ENCODE data around the gene PTGES3. TPM values are rescaled to one million over a fixed set of nuclear protein-coding genes. Genes with fewer than 3 reads are reported as not detected.

PTGES3 gene
- total and polyA plus RNA-seq, 4 donors: 65.0 to 94.1 (median 81.3) TPM

GRCh38 chr12:56679883-56680575 lies 8.1 kb downstream of the PTGES3 start:
- 91% methylated on average over 13 of the region's 13 CpGs for WGBS
- DNase-seq (ENCODE audit: low spot score): no peak
- Histone ChIP-seq H3K4me3 (ENCODE audit: low read depth in 1 of 3, low read length in 3 of 3) (no peak overlapping the region), H3K27ac (ENCODE audit: low read depth in 1 of 2, low read length in 2 of 2) (no peak overlapping the region), H3K9me3 (ENCODE audit: control insufficient read depth in 4 of 4, low read length in 3 of 4) (no peaks in the 10 kb centered on the region), H3K27me3 (ENCODE audit: control insufficient read depth in 4 of 4, insufficient read depth in 4 of 4, low read length in 3 of 4) (no peaks in the 10 kb centered on the region), H3K9ac (ENCODE audit: low read depth in 1 of 2, low read length in 2 of 2) (no peak overlapping the region), H3K4me1 (ENCODE audit: control insufficient read depth in 4 of 4, insufficient read depth in 4 of 4, low read length in 3 of 4) (peaks cover 3 to 24% (median 12%) of the 10 kb centered on the region in 4 donors), H3K36me3 (ENCODE audit: control insufficient read depth in 4 of 4, insufficient read depth in 3 of 4, low read depth in 1 of 4, low read length in 3 of 4) (peaks cover 0 to 5% (median 2%) of the 10 kb centered on the region in 4 donors)
- TF ChIP-seq TAF1 (conservative IDR thresholded peaks at IDR 0.05): no peak
- no peak for TF ChIP-seq GABPA (IDR thresholded peaks at IDR 0.05 in 1 of 2, conservative IDR thresholded peaks at IDR 0.05 in 1 of 2)
- TF ChIP-seq YY1 (IDR thresholded peaks at IDR 0.05): no peak
- TF ChIP-seq EGR1 (IDR thresholded peaks at IDR 0.05; ENCODE audit: low read depth in 2 of 2): no peak
- no peak for TF ChIP-seq RXRA (IDR thresholded peaks at IDR 0.05)
- no peak for TF ChIP-seq HNF4A (conservative IDR thresholded peaks at IDR 0.05)
- TF ChIP-seq ZBTB33 (IDR thresholded peaks at IDR 0.05): no peak
- TF ChIP-seq, protein P1, sequence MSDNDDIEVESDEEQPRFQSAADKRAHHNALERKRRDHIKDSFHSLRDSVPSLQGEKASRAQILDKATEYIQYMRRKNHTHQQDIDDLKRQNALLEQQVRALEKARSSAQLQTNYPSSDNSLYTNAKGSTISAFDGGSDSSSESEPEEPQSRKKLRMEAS (IDR thresholded peaks at IDR 0.05): no peak
- no peak for TF ChIP-seq REST (IDR thresholded peaks at IDR 0.05)
- no peak for TF ChIP-seq RAD21 (IDR thresholded peaks at IDR 0.05)
- TF ChIP-seq FOXA2 (IDR thresholded peaks at IDR 0.05): no peak
- TF ChIP-seq SP1 (IDR thresholded peaks at IDR 0.05): no peak
- no peak for TF ChIP-seq JUND (IDR thresholded peaks at IDR 0.05)
- TF ChIP-seq, protein P2, sequence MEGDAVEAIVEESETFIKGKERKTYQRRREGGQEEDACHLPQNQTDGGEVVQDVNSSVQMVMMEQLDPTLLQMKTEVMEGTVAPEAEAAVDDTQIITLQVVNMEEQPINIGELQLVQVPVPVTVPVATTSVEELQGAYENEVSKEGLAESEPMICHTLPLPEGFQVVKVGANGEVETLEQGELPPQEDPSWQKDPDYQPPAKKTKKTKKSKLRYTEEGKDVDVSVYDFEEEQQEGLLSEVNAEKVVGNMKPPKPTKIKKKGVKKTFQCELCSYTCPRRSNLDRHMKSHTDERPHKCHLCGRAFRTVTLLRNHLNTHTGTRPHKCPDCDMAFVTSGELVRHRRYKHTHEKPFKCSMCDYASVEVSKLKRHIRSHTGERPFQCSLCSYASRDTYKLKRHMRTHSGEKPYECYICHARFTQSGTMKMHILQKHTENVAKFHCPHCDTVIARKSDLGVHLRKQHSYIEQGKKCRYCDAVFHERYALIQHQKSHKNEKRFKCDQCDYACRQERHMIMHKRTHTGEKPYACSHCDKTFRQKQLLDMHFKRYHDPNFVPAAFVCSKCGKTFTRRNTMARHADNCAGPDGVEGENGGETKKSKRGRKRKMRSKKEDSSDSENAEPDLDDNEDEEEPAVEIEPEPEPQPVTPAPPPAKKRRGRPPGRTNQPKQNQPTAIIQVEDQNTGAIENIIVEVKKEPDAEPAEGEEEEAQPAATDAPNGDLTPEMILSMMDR (IDR thresholded peaks at IDR 0.05; ENCODE audit: low read depth, low read length, missing input control): no peak

- Histone ChIP-seq H3K9ac (ENCODE audit: low read depth in 1 of 2, low read length in 2 of 2) (no peak overlapping the region), H3K4me1 (ENCODE audit: control insufficient read depth in 4 of 4, insufficient read depth in 4 of 4, low read length in 3 of 4) (peaks cover 6 to 20% (median 12%) of the 10 kb centered on the region in 4 donors), H3K36me3 (ENCODE audit: control insufficient read depth in 4 of 4, insufficient read depth in 3 of 4, low read depth in 1 of 4, low read length in 3 of 4) (peaks cover 0 to 5% (median 2%) of the 10 kb centered on the region in 4 donors)
- TF ChIP-seq RXRA (IDR thresholded peaks at IDR 0.05) (no peak), REST (IDR thresholded peaks at IDR 0.05) (no peak), EGR1 (IDR thresholded peaks at IDR 0.05; ENCODE audit: low read depth in 2 of 2) (no peak), NR2F2 (IDR thresholded peaks at IDR 0.05) (no peak), RAD21 (IDR thresholded peaks at IDR 0.05) (no peak), ZBTB33 (IDR thresholded peaks at IDR 0.05) (no peak)
Observed at GRCh38 chr12:56678852-56679251, 9.2 kb downstream of the PTGES3 start.

More at GRCh38 chr12:56678852-56679251, 9.2 kb downstream of the PTGES3 start:
- no peak overlapping the region for H3K4me3 ChIP-seq (ENCODE audit: low read depth in 1 of 3, low read length in 3 of 3)
- DNase-seq (ENCODE audit: low spot score): no peak
- no peak overlapping the region for H3K27ac ChIP-seq (ENCODE audit: low read depth in 1 of 2, low read length in 2 of 2)
- 97% methylated on average over 2 of the region's 2 CpGs for WGBS
- no peaks in the 10 kb centered on the region for H3K27me3 ChIP-seq (ENCODE audit: control insufficient read depth in 4 of 4, insufficient read depth in 4 of 4, low read length in 3 of 4)
- H3K9me3 ChIP-seq (ENCODE audit: control insufficient read depth in 4 of 4, low read length in 3 of 4): no peaks in the 10 kb centered on the region

Data from liver (tissue), 9 donors.